Type B pancreatic cell (in vitro differentiated cells): ENCODE results near the gene DNAH11. TPM values are rescaled to one million over a fixed set of nuclear protein-coding genes. Genes with fewer than 3 reads are reported as not detected.

Experiments
- DNase-seq: peaks from one replicate; pipeline ENCODE4 v3.0.0; 2021; ENCODE audit warnings: mixed read lengths; ENCODE audit not compliant: unreplicated experiment; ENCODE audit errors: extremely low spot score
- H3K27ac Mint-ChIP-seq: 2 replicates; pipeline ENCODE4 v1.8.0; 2021; ENCODE audit warnings: mild to moderate bottlenecking, mixed read lengths
- H3K27me3 Mint-ChIP-seq: 2 replicates; pipeline ENCODE4 v1.8.0; 2021; ENCODE audit warnings: mixed read lengths
- H3K36me3 Mint-ChIP-seq: 2 replicates; pipeline ENCODE4 v1.8.0; 2021; ENCODE audit warnings: mixed read lengths
- H3K4me1 Mint-ChIP-seq: one replicate; pipeline ENCODE4 v1.8.0; 2021; ENCODE audit warnings: mixed read lengths; ENCODE audit not compliant: unreplicated experiment
- H3K4me3 Mint-ChIP-seq: 2 replicates; pipeline ENCODE4 v1.8.0; 2021; ENCODE audit warnings: mild to moderate bottlenecking, mixed read lengths
- H3K9me3 Mint-ChIP-seq: 2 replicates; pipeline ENCODE4 v1.8.0; 2021; ENCODE audit warnings: mixed read lengths
- total RNA-seq: library from RNA; stranded (reverse); gene quantifications from 2 replicates; pipeline ENCODE4 v1.2.1, GENCODE V29; 2021; ENCODE audit warnings: low replicate concordance
- TF ChIP-seq, protein P1 (sequence below): fragments of 200-600 bp; sonication (generic); conservative IDR thresholded peaks from 2 replicates; pipeline ENCODE4 v1.5.0; 2021; ENCODE audit warnings: antibody characterized with exemption, mild to moderate bottlenecking

The DNAH11 gene
- total RNA-seq, 1 donor from 2014 or later, result 3.2 TPM

- DNase-seq, result no peak
- no peak overlapping the region for H3K27ac Mint-ChIP-seq
- TF ChIP-seq, protein P1, sequence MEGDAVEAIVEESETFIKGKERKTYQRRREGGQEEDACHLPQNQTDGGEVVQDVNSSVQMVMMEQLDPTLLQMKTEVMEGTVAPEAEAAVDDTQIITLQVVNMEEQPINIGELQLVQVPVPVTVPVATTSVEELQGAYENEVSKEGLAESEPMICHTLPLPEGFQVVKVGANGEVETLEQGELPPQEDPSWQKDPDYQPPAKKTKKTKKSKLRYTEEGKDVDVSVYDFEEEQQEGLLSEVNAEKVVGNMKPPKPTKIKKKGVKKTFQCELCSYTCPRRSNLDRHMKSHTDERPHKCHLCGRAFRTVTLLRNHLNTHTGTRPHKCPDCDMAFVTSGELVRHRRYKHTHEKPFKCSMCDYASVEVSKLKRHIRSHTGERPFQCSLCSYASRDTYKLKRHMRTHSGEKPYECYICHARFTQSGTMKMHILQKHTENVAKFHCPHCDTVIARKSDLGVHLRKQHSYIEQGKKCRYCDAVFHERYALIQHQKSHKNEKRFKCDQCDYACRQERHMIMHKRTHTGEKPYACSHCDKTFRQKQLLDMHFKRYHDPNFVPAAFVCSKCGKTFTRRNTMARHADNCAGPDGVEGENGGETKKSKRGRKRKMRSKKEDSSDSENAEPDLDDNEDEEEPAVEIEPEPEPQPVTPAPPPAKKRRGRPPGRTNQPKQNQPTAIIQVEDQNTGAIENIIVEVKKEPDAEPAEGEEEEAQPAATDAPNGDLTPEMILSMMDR, result no peak
- H3K4me1 Mint-ChIP-seq, result no peaks in the 10 kb centered on the region
- H3K36me3 Mint-ChIP-seq, result no peaks in the 10 kb centered on the region
- H3K9me3 Mint-ChIP-seq, result no peaks in the 10 kb centered on the region
- H3K4me3 Mint-ChIP-seq, result no peak overlapping the region
- H3K27me3 Mint-ChIP-seq, result no peaks in the 10 kb centered on the region
These were observed 54.0 kb downstream of the DNAH11 start for GRCh38 chr7:21596801-21597200.

- H3K36me3 Mint-ChIP-seq, result no peaks in the 10 kb centered on the region
- H3K9me3 Mint-ChIP-seq, result no peaks in the 10 kb centered on the region
- H3K27ac Mint-ChIP-seq, result no peak overlapping the region
- H3K4me3 Mint-ChIP-seq, result no peak overlapping the region
- H3K27me3 Mint-ChIP-seq, result peaks cover 4% of the 10 kb centered on the region
- TF ChIP-seq, protein P1, result no peak
- H3K4me1 Mint-ChIP-seq, result no peaks in the 10 kb centered on the region
- DNase-seq, result no peak
These were observed 60.6 kb downstream of the DNAH11 start for GRCh38 chr7:21603462-21603861.

- Mint-ChIP-seq H3K4me3 (no peak overlapping the region), H3K4me1 (no peaks in the 10 kb centered on the region)
- DNase-seq, result no peak
These were observed 61.3 kb downstream of the DNAH11 start for GRCh38 chr7:21603972-21604749.

GRCh38 chr7:21605008-21605585, 62.3 kb downstream of the DNAH11 start:
- Mint-ChIP-seq H3K36me3 (no peaks in the 10 kb centered on the region), H3K27me3 (peaks cover 4% of the 10 kb centered on the region), H3K4me3 (no peak overlapping the region), H3K4me1 (no peaks in the 10 kb centered on the region), H3K27ac (no peak overlapping the region), H3K9me3 (no peaks in the 10 kb centered on the region)
- DNase-seq, result no peak
- TF ChIP-seq, protein P1, result no peak

More at GRCh38 chr7:21603972-21604749, 61.3 kb downstream of the DNAH11 start:
- H3K27me3 Mint-ChIP-seq, result peaks cover 4% of the 10 kb centered on the region
- TF ChIP-seq, protein P1, result no peak
- H3K27ac Mint-ChIP-seq, result no peak overlapping the region
- no peaks in the 10 kb centered on the region for H3K9me3 Mint-ChIP-seq
- no peaks in the 10 kb centered on the region for H3K36me3 Mint-ChIP-seq

- H3K36me3 Mint-ChIP-seq, result no peaks in the 10 kb centered on the region
- H3K27me3 Mint-ChIP-seq, result peaks cover 4% of the 10 kb centered on the region
- TF ChIP-seq, protein P1, result no peak
- no peaks in the 10 kb centered on the region for H3K9me3 Mint-ChIP-seq
- no peaks in the 10 kb centered on the region for H3K4me1 Mint-ChIP-seq
- no peak overlapping the region for H3K27ac Mint-ChIP-seq
- no peak overlapping the region for H3K4me3 Mint-ChIP-seq
- DNase-seq, result no peak
These were observed 65.6 kb downstream of the DNAH11 start for GRCh38 chr7:21608465-21608864.
